Stimulated activated effector memory CD8-positive, alpha-beta T cell treated with anti-CD3 and anti-CD28 coated beads, Interleukin-12 subunit alpha, Interleukin-12 subunit beta, amount 100 ng/mL, for 72 hours (primary cell): ENCODE data around the gene COMMD1.
"Not testable (repeated sequence)": the region's sequence is repeated elsewhere in the genome, so short reads cannot be mapped to it uniquely, and the experiment has no call there.

Experiments used
- ATAC-seq: fragments of 150-1000 bp; cut with Tn5 transposase; 2 replicates; pipeline ENCODE4 v1.10.0; 2021
- DNase-seq, 2 donors: peaks; one replicate each; pipeline ENCODE4 v3.0.0; 2021 to 2022; ENCODE audit warnings: low spot score in 2 of 2
- H3K27ac Mint-ChIP-seq: one replicate; pipeline ENCODE4 v1.8.0; 2022; ENCODE audit warnings: mild to moderate bottlenecking, mixed read lengths
- H3K36me3 Mint-ChIP-seq: one replicate; pipeline ENCODE4 v1.8.0; 2022; ENCODE audit warnings: mild to moderate bottlenecking, mixed read lengths
- H3K4me1 Mint-ChIP-seq: one replicate; pipeline ENCODE4 v1.8.0; 2022; ENCODE audit warnings: mixed read lengths
- H3K4me3 Mint-ChIP-seq: one replicate; pipeline ENCODE4 v1.8.0; 2022; ENCODE audit warnings: mild to moderate bottlenecking, mixed read lengths
- H3K9me3 Mint-ChIP-seq: one replicate; pipeline ENCODE4 v1.8.0; 2022; ENCODE audit warnings: mixed read lengths

The COMMD1 gene

GRCh38 chr2:62099523-62100175 is 194.2 kb downstream of the COMMD1 start:
- no peak for ATAC-seq
- Mint-ChIP-seq H3K36me3 (no peaks in the 10 kb centered on the region), H3K4me3 (peak overlapping the region; percentile 19), H3K4me1 (no peaks in the 10 kb centered on the region), H3K27ac (no peak overlapping the region), H3K9me3 (no peaks in the 10 kb centered on the region)
- no peak for DNase-seq

GRCh38 chr2:62101886-62102285 is 196.4 kb downstream of the COMMD1 start:
- no peak overlapping the region for H3K4me3 Mint-ChIP-seq
- no peaks in the 10 kb centered on the region for H3K9me3 Mint-ChIP-seq
- H3K36me3 Mint-ChIP-seq, result no peaks in the 10 kb centered on the region
- H3K4me1 Mint-ChIP-seq, result no peaks in the 10 kb centered on the region
- no peak for DNase-seq
- no peak for ATAC-seq
- H3K27ac Mint-ChIP-seq, result peak overlapping the region; percentile 27

- no peak for DNase-seq
- Mint-ChIP-seq H3K4me1 (no peaks in the 10 kb centered on the region), H3K36me3 (no peaks in the 10 kb centered on the region), H3K9me3 (no peaks in the 10 kb centered on the region), H3K27ac (no peak overlapping the region), H3K4me3 (no peak overlapping the region)
- ATAC-seq, result no peak
Observed at GRCh38 chr2:62102402-62102920, 197.0 kb downstream of the COMMD1 start.

- no peaks in the 10 kb centered on the region for H3K36me3 Mint-ChIP-seq
- H3K4me3 Mint-ChIP-seq, result no peak overlapping the region
- H3K4me1 Mint-ChIP-seq, result no peaks in the 10 kb centered on the region
- ATAC-seq, result no peak
- no peak overlapping the region for H3K27ac Mint-ChIP-seq
- DNase-seq, result no peak
- no peaks in the 10 kb centered on the region for H3K9me3 Mint-ChIP-seq
Observed at GRCh38 chr2:62109554-62109953, 204.1 kb downstream of the COMMD1 start.

- DNase-seq (no peak), ATAC-seq (no peak)
- Mint-ChIP-seq H3K4me3 (no peak overlapping the region), H3K36me3 (no peaks in the 10 kb centered on the region), H3K27ac (no peak overlapping the region), H3K9me3 (no peaks in the 10 kb centered on the region), H3K4me1 (no peaks in the 10 kb centered on the region)
Observed at GRCh38 chr2:62110415-62111025, 205.0 kb downstream of the COMMD1 start.

- Mint-ChIP-seq H3K4me1 (no peaks in the 10 kb centered on the region), H3K4me3 (no peak overlapping the region), H3K9me3 (no peaks in the 10 kb centered on the region), H3K36me3 (no peaks in the 10 kb centered on the region), H3K27ac (no peak overlapping the region)
- DNase-seq (no peak), ATAC-seq (no peak)
Observed at GRCh38 chr2:62112179-62112578, 206.7 kb downstream of the COMMD1 start.

- Mint-ChIP-seq H3K4me1 (peaks cover 16% of the 10 kb centered on the region), H3K27ac (no peak overlapping the region), H3K4me3 (no peak overlapping the region), H3K9me3 (no peaks in the 10 kb centered on the region), H3K36me3 (no peaks in the 10 kb centered on the region)
- DNase-seq (no peak), ATAC-seq (no peak)
Observed at GRCh38 chr2:62114564-62114963, 209.1 kb downstream of the COMMD1 start.

GRCh38 chr2:62116983-62117382 is 211.5 kb downstream of the COMMD1 start:
- ATAC-seq (no peak), DNase-seq (no peak)
- Mint-ChIP-seq H3K4me3 (no peak overlapping the region), H3K9me3 (no peaks in the 10 kb centered on the region), H3K36me3 (no peaks in the 10 kb centered on the region), H3K4me1 (peaks cover 16% of the 10 kb centered on the region), H3K27ac (no peak overlapping the region)

- Mint-ChIP-seq H3K4me3 (no peak overlapping the region), H3K36me3 (no peaks in the 10 kb centered on the region), H3K9me3 (no peaks in the 10 kb centered on the region), H3K27ac (peak overlapping the region; percentile 3), H3K4me1 (peaks cover 16% of the 10 kb centered on the region)
- no peak for DNase-seq
- no peak for ATAC-seq
Observed at GRCh38 chr2:62118160-62118559, 212.7 kb downstream of the COMMD1 start.

- DNase-seq, result no peak
- Mint-ChIP-seq H3K4me3 (no peak overlapping the region), H3K36me3 (no peaks in the 10 kb centered on the region), H3K27ac (peak overlapping the region; percentile 3), H3K9me3 (no peaks in the 10 kb centered on the region), H3K4me1 (peaks cover 16% of the 10 kb centered on the region)
- no peak for ATAC-seq
Observed at GRCh38 chr2:62119311-62119974, 214.0 kb downstream of the COMMD1 start.

- not testable (repeated sequence) for DNase-seq, H3K36me3 Mint-ChIP-seq, H3K4me3 Mint-ChIP-seq, H3K27ac Mint-ChIP-seq, H3K9me3 Mint-ChIP-seq, ATAC-seq, H3K4me1 Mint-ChIP-seq
Observed at GRCh38 chr2:62126239-62126638, 220.8 kb downstream of the COMMD1 start.

GRCh38 chr2:62133320-62133823 is 227.9 kb downstream of the COMMD1 start:
- no peaks in the 10 kb centered on the region for H3K9me3 Mint-ChIP-seq

GRCh38 chr2:62136956-62137830 is 231.7 kb downstream of the COMMD1 start:
- Mint-ChIP-seq H3K4me3 (no peak overlapping the region), H3K9me3 (no peaks in the 10 kb centered on the region), H3K4me1 (no peaks in the 10 kb centered on the region), H3K27ac (no peak overlapping the region), H3K36me3 (peaks cover 6% of the 10 kb centered on the region)
- no peak for DNase-seq
- ATAC-seq, result no peak

More at GRCh38 chr2:62133320-62133823, 227.9 kb downstream of the COMMD1 start:
- Mint-ChIP-seq H3K4me3 (no peak overlapping the region), H3K27ac (no peak overlapping the region), H3K36me3 (peaks cover 6% of the 10 kb centered on the region), H3K4me1 (no peaks in the 10 kb centered on the region)
- ATAC-seq (no peak), DNase-seq (no peak)

- DNase-seq, result no peak
- H3K27ac Mint-ChIP-seq, result no peak overlapping the region
- no peak overlapping the region for H3K4me3 Mint-ChIP-seq
- H3K9me3 Mint-ChIP-seq, result no peaks in the 10 kb centered on the region
- peaks cover 6% of the 10 kb centered on the region for H3K36me3 Mint-ChIP-seq
- H3K4me1 Mint-ChIP-seq, result no peaks in the 10 kb centered on the region
- ATAC-seq, result no peak
Observed at GRCh38 chr2:62140426-62141141, 235.1 kb downstream of the COMMD1 start.
